Vein endothelial cell (primary cell): ENCODE results near the gene EXOC2. TPM values are rescaled to one million over a fixed set of nuclear protein-coding genes. Genes with fewer than 3 reads are reported as not detected.

Experiments used
- total RNA-seq: library from RNA; depleted of rRNA; stranded (reverse); fragments of >200 nt; gene quantifications from 2 replicates; pipeline ENCODE4 v1.2.3, GENCODE V29; 2012

Gene EXOC2
- 35.6 and 42.8 TPM in 2 replicates for total RNA-seq

GRCh38 chr6:692858-693722 is at the start of gene EXOC2:
TSS of gene EXOC2 (minus strand) at chr6:693139. CDS start at chr6:637818, 55,321 bp downstream.

GRCh38 chr6:656460-657252 is 36.3 kb downstream of the EXOC2 start, which contains the start of gene HUS1B:
TSS of gene HUS1B (minus strand) at chr6:657100. CDS start at chr6:656944, 156 bp downstream.

Other genes with a start within 250 kb of the EXOC2 start
- gene HUS1B, start 36.0 kb downstream of the EXOC2 start, total RNA-seq = 0.98 and 1.1 TPM in 2 replicates